Epithelial cell of alveolus of lung (primary cell): Measurements from ENCODE around the gene DDC. TPM values are rescaled to one million over a fixed set of nuclear protein-coding genes. Genes with fewer than 3 reads are reported as not detected.

Source experiments
- total RNA-seq: library from RNA; depleted of rRNA; stranded (reverse); fragments of >200 nt; gene quantifications from 2 replicates; pipeline ENCODE4 v1.2.1, GENCODE V29; 2015

The DDC gene, protein sequence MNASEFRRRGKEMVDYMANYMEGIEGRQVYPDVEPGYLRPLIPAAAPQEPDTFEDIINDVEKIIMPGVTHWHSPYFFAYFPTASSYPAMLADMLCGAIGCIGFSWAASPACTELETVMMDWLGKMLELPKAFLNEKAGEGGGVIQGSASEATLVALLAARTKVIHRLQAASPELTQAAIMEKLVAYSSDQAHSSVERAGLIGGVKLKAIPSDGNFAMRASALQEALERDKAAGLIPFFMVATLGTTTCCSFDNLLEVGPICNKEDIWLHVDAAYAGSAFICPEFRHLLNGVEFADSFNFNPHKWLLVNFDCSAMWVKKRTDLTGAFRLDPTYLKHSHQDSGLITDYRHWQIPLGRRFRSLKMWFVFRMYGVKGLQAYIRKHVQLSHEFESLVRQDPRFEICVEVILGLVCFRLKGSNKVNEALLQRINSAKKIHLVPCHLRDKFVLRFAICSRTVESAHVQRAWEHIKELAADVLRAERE
- 0.24 TPM in 1 of 2 replicates, not detected in the other for total RNA-seq

DNA sequence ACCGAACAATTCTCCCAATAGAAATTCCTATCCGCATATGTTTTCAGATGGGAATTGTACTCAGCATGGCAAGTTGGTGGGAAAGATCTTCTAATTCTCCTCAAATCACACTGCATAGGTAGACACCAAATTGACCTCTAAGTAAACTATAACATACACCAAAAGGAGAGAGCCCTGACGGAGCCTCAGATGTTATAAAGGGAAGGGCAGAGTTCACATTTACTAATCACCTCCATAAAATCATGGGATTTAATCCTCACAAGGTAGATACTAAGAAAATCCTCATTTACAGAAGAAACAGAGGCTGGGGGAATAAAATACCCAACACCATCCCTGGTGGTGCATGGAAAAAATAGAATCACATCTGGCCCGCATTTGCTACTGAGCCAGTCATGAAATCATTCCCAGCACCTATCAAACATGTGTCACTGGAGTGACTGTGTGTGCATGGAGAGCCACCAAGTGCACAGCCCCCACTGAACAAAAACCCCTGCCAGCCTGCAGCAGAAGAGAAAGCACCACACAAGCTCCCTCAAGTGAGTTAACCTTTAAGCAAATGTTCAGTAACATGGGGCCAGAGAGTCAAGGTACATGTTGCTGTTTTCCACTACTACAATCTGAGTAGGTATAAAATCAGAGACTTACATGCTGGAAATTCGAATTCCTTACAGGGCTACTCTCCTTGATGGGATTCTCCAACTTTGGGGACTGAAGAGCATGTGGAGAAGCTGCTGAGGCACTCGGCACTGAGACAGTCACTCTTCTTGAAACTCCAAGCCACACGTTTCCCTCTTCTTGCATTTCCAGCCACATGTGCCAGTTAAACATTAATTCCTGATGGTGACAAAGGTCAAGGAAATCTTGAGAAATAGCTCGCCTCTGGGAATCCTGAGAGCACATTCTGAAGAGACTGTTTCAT is at the start of gene DDC:
Gene DDC, minus strand, starts transcription at position 766 of the 919 bp plus-strand sequence. CDS start 21,320 bp downstream, outside the sequence.

DNA sequence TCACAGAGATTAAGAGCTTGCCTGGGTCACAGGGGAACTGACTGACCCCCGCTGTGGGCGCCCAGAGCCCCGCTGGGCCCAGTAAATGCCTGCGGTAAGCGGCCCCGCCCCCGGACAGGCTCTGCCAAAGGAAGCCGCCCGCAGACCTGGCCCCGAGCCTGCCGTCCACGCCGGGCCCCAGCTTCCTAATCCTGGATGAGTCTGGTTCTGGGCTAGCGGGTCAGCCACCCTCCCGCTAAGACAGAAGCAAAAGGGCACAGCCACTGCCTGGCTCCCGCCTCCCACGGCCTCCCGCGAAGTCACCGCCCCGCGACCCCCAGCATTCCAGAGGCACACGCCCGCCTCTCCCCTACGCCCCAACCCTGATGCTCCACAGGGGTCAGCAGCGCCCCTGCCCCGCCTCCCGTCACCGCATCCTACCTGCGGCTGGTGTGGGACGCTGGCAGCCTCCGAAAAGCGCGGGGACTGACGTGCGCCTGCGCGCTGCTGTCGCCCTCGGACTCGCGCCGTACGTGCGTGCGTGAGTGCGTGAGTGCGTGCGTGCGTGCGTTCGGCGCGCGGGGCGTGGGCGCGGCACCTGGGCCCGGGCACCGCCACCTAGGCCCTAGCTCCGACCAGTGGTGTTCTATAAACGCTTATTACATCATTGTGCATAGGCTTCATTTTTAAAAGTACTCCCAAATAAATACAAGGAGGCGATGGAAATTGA is 115.2 kb downstream of the DDC start, which contains the start of gene FIGNL1:
Gene FIGNL1, minus strand, starts transcription at position 470 of the 709 bp plus-strand sequence. CDS start 3,063 bp downstream, outside the sequence.

Other genes starting within 250 kb of the DDC start
- 10.8 and 21.1 TPM in 2 replicates for gene FIGNL1, start 115.1 kb downstream of the DDC start, total RNA-seq
- gene GRB10, start 217.5 kb upstream of the DDC start, total RNA-seq, result 36.7 and 39.9 TPM in 2 replicates